ENCODE measurements around the gene CTAGE9. TPM values are rescaled to one million over a fixed set of nuclear protein-coding genes. Genes with fewer than 3 reads are reported as not detected.
"Not testable (repeated sequence)": the region's sequence is repeated elsewhere in the genome, so short reads cannot be mapped to it uniquely, and the experiment has no call there.

Gene CTAGE9
- total RNA-seq, 1 experiment from 2014 or later, result not detected

DNA sequence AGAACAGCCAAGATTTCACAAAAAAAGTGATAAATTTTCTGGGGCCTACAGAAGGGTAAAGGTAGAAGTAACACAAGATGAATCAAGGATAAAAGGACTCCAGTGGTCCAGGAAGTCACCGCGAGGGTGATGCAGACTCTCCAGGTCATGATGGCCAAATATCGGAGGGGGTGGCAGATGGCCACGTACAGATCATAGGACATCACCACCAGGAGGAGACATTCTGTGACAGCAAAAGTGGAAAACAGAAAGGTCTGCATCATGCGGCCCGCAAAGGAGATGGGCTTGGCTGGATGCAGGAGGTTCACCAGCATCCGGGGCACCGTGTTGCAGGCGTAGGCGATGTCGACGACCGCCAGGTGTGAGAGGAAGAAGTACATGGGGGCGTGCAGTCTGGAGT, 10.0 kb downstream of the CTAGE9 start:
- H3K4me1 ChIP-seq; H3K4me3 ChIP-seq; H3K9me3 ChIP-seq (replicated peaks); H3K36me3 ChIP-seq; DNase-seq; H3K27me3 ChIP-seq; H3K27ac ChIP-seq: not testable (repeated sequence)

DNA sequence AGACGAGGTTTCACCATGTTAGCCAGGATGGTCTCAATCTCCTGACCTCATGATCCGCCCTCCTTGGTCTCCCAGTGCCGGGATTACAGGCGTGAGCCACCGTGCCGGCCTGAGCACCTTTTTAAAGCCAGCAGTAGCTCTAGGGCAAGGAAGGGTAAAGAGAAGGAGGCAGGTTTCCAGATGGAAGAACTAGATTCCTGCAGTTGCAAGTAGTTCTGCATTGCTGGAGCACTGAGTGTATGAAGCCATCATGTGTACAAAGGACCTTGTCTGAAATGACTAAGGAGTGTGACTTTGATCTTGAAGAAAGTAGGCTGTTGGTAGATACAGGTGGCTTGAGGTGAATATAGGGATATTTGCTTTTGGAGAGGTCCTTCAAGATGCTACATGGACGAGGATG, 13.9 kb downstream of the CTAGE9 start:
- no peak for DNase-seq
- Histone ChIP-seq H3K4me3 (no peak overlapping the region), H3K36me3 (no peaks in the 10 kb centered on the region), H3K27ac (no peak overlapping the region), H3K27me3 (no peaks in the 10 kb centered on the region), H3K4me1 (no peaks in the 10 kb centered on the region), H3K9me3 (replicated peaks) (no peaks in the 10 kb centered on the region)

DNA sequence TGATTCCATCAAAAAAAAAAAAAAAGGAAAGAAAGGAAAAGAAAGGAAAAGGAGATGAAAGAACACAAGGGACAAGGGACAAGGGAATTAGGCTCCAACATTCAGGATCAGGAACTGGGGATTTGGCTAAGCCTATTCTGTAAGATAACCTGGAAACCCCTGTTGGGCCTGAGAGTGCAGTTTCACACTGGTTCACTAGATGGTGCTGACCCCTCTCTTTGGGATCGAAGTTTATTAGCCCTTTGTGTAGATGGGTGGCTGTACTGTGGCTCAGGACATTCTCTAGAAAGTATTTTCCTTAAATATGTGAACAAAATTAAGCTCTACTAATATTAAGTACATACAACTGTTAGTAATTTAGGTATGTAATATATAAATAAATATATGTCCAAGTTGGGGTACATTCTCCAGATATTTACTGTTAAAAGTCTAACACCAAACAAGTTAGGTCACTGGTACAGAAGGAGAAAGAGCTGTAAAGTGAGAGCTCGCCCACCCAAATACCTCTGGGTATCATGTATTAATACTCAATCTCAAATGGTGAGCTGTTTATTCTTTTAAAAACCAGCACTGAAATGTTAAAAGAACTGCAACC, 15.9 kb downstream of the CTAGE9 start:
- peak; percentile 59 to 87 for DNase-seq
- H3K4me3 ChIP-seq, result no peak overlapping the region
- no peaks in the 10 kb centered on the region for H3K27me3 ChIP-seq
- no peaks in the 10 kb centered on the region for H3K9me3 ChIP-seq (replicated peaks)
- no peak overlapping the region for H3K27ac ChIP-seq
- no peaks in the 10 kb centered on the region for H3K4me1 ChIP-seq
- no peaks in the 10 kb centered on the region for H3K36me3 ChIP-seq

GRCh38 chr6:131693384-131693783, 17.4 kb downstream of the CTAGE9 start:
- Histone ChIP-seq H3K4me3 (no peak overlapping the region), H3K4me1 (no peaks in the 10 kb centered on the region), H3K36me3 (no peaks in the 10 kb centered on the region), H3K9me3 (replicated peaks) (no peaks in the 10 kb centered on the region), H3K27ac (no peak overlapping the region), H3K27me3 (no peaks in the 10 kb centered on the region)
- DNase-seq, result no peak

GRCh38 chr6:131692589-131692988, 18.2 kb downstream of the CTAGE9 start:
- Histone ChIP-seq H3K36me3 (no peaks in the 10 kb centered on the region), H3K9me3 (replicated peaks) (no peaks in the 10 kb centered on the region), H3K27me3 (no peaks in the 10 kb centered on the region), H3K4me1 (no peaks in the 10 kb centered on the region), H3K27ac (no peak overlapping the region), H3K4me3 (no peak overlapping the region)
- DNase-seq, result no peak

GRCh38 chr6:131692031-131692430, 18.8 kb downstream of the CTAGE9 start:
- no peaks in the 10 kb centered on the region for H3K27me3 ChIP-seq
- DNase-seq, result no peak
- no peak overlapping the region for H3K27ac ChIP-seq
- H3K9me3 ChIP-seq (replicated peaks), result no peaks in the 10 kb centered on the region
- H3K4me1 ChIP-seq, result no peaks in the 10 kb centered on the region
- H3K36me3 ChIP-seq, result no peaks in the 10 kb centered on the region; the same call in 1 of the 2 replicates
- H3K4me3 ChIP-seq, result no peak overlapping the region

DNA sequence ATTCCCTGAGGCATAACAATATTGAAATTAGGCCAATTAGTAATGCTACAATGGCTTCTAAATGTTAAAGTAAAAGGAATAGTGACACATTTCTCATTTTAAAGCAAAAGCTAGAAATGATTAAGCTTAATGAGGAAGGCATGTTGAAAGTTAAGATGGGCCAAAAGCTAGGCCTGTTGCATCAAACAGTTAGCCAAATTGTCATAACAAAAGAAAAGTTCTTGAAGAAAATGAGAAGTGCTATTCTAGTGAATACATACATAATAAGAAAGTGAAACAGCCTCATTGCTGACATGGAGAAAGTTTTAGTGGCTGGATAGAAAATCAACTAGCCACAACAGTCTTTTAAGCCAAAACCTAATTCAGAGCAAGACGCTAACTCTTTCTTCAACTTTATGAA, 22.5 kb downstream of the CTAGE9 start:
- Histone ChIP-seq H3K27me3 (no peaks in the 10 kb centered on the region), H3K36me3 (no peaks in the 10 kb centered on the region; the same call in 1 of the 2 replicates), H3K4me1 (no peaks in the 10 kb centered on the region), H3K27ac (no peak overlapping the region), H3K9me3 (replicated peaks) (no peaks in the 10 kb centered on the region), H3K4me3 (no peak overlapping the region)
- no peak for DNase-seq

DNA sequence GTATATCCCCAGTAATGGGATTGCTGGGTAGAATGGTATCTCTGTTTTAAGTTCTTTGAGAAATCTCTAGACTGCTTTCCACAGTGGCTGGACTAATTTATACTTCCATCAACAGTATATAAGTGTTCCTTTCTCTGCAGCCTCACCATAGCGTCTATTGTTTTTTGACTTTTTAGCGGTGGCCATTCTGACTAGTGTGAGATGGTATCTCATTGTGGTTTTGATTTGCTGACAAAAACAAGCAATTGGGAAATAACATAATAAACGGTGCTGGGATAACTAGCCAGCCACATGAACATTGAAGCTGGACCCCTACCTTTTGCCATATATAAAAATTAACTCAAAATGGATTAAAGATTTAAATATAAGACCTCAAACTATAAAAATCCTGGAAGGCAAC, 23.8 kb downstream of the CTAGE9 start:
- Histone ChIP-seq H3K4me1 (no peaks in the 10 kb centered on the region), H3K36me3 (no peaks in the 10 kb centered on the region; the same call in 1 of the 2 replicates), H3K9me3 (replicated peaks) (no peaks in the 10 kb centered on the region), H3K27ac (no peak overlapping the region), H3K4me3 (no peak overlapping the region), H3K27me3 (no peaks in the 10 kb centered on the region)
- DNase-seq, result no peak

- Histone ChIP-seq H3K4me3 (no peak overlapping the region), H3K4me1 (no peaks in the 10 kb centered on the region), H3K27me3 (no peaks in the 10 kb centered on the region), H3K9me3 (replicated peaks) (no peaks in the 10 kb centered on the region), H3K36me3 (no peaks in the 10 kb centered on the region; the same call in 1 of the 2 replicates), H3K27ac (no peak overlapping the region)
- DNase-seq, result no peak
Observed at GRCh38 chr6:131685266-131685780, 25.5 kb downstream of the CTAGE9 start.

GRCh38 chr6:131683479-131683878, 27.3 kb downstream of the CTAGE9 start:
- H3K36me3 ChIP-seq, result no peaks in the 10 kb centered on the region; the same call in 1 of the 2 replicates
- no peaks in the 10 kb centered on the region for H3K9me3 ChIP-seq (replicated peaks)
- H3K4me1 ChIP-seq, result no peaks in the 10 kb centered on the region
- H3K4me3 ChIP-seq, result no peak overlapping the region
- H3K27ac ChIP-seq, result no peak overlapping the region
- no peaks in the 10 kb centered on the region for H3K27me3 ChIP-seq
- DNase-seq, result no peak

- H3K4me1 ChIP-seq, result no peaks in the 10 kb centered on the region
- H3K9me3 ChIP-seq (replicated peaks), result no peaks in the 10 kb centered on the region
- H3K27me3 ChIP-seq, result no peaks in the 10 kb centered on the region
- H3K36me3 ChIP-seq, result no peaks in the 10 kb centered on the region; the same call in 1 of the 2 replicates
- DNase-seq, result no peak
- no peak overlapping the region for H3K27ac ChIP-seq
- H3K4me3 ChIP-seq, result no peak overlapping the region
Observed at GRCh38 chr6:131682442-131682841, 28.4 kb downstream of the CTAGE9 start.

DNA sequence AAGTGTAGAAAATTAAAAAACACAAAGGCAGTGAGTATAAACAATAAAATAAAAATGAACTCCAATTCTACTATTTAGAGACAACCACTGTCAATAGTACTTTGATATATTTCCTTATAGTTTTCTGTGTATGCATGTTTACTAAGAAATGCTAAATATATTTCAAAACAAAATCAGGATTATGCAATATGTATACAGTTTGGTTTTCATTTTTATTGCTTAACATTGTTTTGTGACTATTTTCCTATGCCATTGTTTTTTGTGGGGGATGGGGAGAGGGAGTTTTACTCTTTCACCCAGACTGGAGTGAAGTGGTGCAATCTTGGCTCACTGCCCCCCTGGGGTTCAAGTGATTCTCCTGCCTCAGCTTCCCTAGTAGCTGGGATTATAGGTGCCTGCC, 29.2 kb downstream of the CTAGE9 start:
- H3K36me3 ChIP-seq, result no peaks in the 10 kb centered on the region
- no peaks in the 10 kb centered on the region for H3K4me1 ChIP-seq
- no peaks in the 10 kb centered on the region for H3K27me3 ChIP-seq
- no peak for DNase-seq
- H3K4me3 ChIP-seq, result no peak overlapping the region
- H3K27ac ChIP-seq, result no peak overlapping the region
- H3K9me3 ChIP-seq (replicated peaks), result no peaks in the 10 kb centered on the region

- H3K4me3 ChIP-seq, result no peak overlapping the region
- no peak for DNase-seq
- H3K27me3 ChIP-seq, result no peaks in the 10 kb centered on the region
Observed at GRCh38 chr6:131680868-131681267, 29.9 kb downstream of the CTAGE9 start.

DNA sequence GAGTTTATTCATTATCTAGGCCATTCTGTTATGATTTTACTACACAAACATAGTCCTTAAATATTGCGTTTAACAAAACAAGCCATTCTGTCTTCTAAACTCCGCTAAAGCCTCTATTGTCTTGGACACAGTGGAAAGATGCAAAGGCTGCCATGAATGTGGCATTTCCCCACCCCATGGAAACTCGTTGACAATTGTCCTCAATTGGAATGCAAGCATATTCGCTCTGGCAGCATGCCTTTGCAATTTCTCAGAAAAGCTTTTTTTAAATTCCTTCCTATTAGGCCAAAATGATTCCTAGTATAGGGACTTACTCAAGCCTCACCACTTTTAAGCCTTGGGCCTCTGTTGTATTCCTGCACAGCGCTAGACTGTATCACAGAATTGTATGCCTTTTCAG, 32.4 kb downstream of the CTAGE9 start:
- no peak overlapping the region for H3K27ac ChIP-seq
- H3K27me3 ChIP-seq, result no peaks in the 10 kb centered on the region
- no peaks in the 10 kb centered on the region for H3K9me3 ChIP-seq (replicated peaks)
- no peak for DNase-seq
- no peaks in the 10 kb centered on the region for H3K4me1 ChIP-seq
- H3K4me3 ChIP-seq, result no peak overlapping the region
- no peaks in the 10 kb centered on the region for H3K36me3 ChIP-seq

More at GRCh38 chr6:131680868-131681267, 29.9 kb downstream of the CTAGE9 start:
- Histone ChIP-seq H3K27ac (no peak overlapping the region), H3K4me1 (no peaks in the 10 kb centered on the region), H3K9me3 (replicated peaks) (no peaks in the 10 kb centered on the region), H3K36me3 (no peaks in the 10 kb centered on the region)

DNA sequence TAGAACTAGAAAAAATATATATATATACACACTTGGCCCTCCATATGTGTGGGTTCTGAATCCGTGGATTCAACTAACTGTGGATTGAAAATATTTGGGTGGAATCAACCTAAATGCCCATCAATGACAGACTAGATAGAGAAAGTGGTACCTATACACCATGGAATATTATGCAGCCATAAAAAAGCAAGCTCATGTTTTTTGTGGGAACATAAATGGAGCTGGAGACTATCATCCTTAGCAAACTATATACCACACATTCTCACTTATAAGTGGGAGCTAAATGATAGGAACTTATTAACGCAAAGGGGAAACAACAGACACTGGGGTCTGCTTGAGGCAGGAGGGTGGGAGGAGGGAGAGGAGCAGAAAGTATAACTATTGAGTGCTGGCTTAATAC, 37.6 kb downstream of the CTAGE9 start:
- H3K27ac ChIP-seq, result no peak overlapping the region
- no peaks in the 10 kb centered on the region for H3K36me3 ChIP-seq
- no peak for DNase-seq
- 0 out of 2 replicates have a peak, but pooled peaks cover 2% of the 10 kb centered on the region for H3K9me3 ChIP-seq (replicated peaks)
- no peak overlapping the region for H3K4me3 ChIP-seq
- no peaks in the 10 kb centered on the region for H3K27me3 ChIP-seq
- no peaks in the 10 kb centered on the region for H3K4me1 ChIP-seq

DNA sequence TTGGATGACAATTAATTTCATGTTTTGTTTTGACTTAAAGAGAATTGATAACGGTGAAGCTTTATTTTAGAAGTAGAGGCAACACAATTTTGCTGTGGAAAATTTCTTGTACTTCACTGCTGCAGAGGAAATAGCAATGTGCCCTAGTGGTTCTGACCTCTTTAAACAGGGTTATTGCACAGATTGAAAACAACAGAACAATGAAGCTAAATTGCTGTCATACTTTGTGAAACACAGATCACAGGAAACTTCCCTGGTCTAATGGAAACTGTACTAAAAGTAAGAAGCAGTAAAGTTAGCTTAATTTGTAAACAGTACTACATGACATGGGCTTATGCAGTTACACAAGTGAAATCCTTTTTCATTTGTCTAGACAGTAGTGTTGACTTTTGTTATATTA, 40.9 kb downstream of the CTAGE9 start:
- Histone ChIP-seq H3K9me3 (replicated peaks) (0 out of 2 replicates have a peak, but pooled peaks cover 2% of the 10 kb centered on the region), H3K36me3 (no peaks in the 10 kb centered on the region), H3K4me3 (no peak overlapping the region), H3K4me1 (no peaks in the 10 kb centered on the region), H3K27me3 (no peaks in the 10 kb centered on the region), H3K27ac (no peak overlapping the region)
- no peak for DNase-seq

All from SJCRH30 (cell line).